Subcutaneous preadipocyte (primary cell): ENCODE results near the gene PCDHA11. TPM values are rescaled to one million over a fixed set of nuclear protein-coding genes. Genes with fewer than 3 reads are reported as not detected.

Experiments used
- total RNA-seq: library from RNA; depleted of rRNA; stranded (reverse); fragments of >200 nt; gene quantifications from 2 replicates; pipeline ENCODE4 v1.2.3, GENCODE V29; 2012

PCDHA11 gene
- total RNA-seq = under 0.01 TPM in 1 of 2 replicates, not detected in the other

GRCh38 chr5:140868721-140869554, at the start of gene PCDHA11:
Gene PCDHA11 (plus strand): TSS chr5:140868957. CDS start chr5:140869104, 147 bp downstream.

GRCh38 chr5:140821375-140822280, 47.1 kb upstream of the PCDHA11 start, which contains the start of gene PCDHA5:
Gene PCDHA5 (plus strand): TSS chr5:140821613.

DNA sequence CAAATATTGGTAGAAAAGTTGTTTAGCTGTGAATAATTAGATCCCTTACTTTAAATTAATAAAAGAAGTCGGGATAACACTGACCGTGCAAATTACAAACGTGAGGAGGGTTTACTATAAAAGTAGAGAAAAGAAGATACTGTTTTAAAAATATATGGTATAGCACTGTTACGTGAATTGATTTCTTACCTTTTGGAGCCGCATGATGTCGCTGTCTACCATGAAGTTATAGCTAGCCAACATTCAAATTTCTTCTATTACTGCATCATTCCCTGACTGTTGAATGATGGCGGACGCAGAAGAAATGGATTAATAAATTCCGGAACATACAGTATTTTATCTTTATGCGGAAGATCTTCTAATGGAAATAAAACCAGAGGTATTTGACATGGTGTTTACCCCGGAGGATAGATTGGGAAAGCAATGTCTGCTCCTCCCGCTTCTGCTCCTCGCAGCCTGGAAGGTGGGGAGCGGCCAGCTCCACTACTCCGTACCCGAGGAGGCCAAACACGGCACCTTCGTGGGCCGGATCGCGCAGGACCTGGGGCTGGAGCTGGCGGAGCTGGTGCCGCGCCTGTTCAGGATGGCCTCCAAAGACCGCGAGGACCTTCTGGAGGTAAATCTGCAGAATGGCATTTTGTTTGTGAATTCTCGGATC, 40.9 kb upstream of the PCDHA11 start, which contains the start of gene PCDHA6:
Gene PCDHA6 (plus strand): TSS at position 257 of the 658 bp plus-strand sequence. CDS start 132 bp downstream, at position 389.

GRCh38 chr5:140833993-140834392, 34.8 kb upstream of the PCDHA11 start, which contains the start of gene PCDHA7:
Gene PCDHA7 (plus strand): TSS chr5:140834269. CDS start chr5:140834384, 115 bp downstream.

DNA sequence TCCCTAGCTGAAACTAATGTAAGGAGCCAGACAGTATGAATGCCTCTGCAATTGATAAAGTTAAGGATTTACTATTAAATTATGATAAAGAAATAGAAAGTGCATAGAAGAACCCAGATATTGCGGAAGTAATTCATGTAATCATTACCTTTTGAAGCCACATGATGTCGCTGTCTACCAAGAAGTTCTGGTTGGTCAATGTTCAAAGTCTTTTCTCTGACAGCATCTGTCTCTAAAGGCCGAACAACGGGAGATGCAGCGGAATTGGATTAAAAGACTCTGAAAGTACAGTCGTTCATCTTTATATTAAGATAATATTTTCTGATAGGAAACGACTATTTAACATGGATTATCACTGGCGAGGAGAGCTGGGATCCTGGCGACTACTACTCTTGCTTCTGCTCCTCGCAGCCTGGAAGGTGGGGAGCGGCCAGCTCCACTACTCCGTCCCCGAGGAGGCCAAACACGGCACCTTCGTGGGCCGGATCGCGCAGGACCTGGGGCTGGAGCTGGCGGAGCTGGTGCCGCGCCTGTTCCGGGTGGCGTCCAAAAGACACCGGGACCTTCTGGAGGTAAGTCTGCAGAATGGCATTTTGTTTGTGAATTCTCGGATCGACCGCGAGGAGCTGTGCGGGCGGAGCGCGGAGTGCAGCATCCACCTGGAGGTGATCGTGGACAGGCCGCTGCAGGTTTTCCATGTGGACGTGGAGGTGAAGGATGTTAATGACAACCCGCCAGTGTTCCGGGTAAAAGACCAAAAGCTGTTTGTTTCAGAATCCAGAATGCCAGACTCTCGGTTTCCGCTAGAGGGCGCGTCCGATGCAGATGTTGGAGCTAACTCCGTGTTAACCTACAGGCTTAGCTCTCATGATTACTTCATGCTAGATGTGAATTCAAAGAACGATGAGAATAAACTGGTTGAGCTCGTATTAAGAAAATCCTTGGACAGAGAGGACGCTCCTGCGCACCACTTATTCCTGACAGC, 27.5 kb upstream of the PCDHA11 start, which contains the start of gene PCDHA8:
Gene PCDHA8 (plus strand): TSS at position 210 of the 985 bp plus-strand sequence. CDS start 135 bp downstream, at position 345.

GRCh38 chr5:140848139-140849102, 20.3 kb upstream of the PCDHA11 start, which contains the start of gene PCDHA9:
Gene PCDHA9 (plus strand): TSS chr5:140848382. CDS start chr5:140848496, 114 bp downstream.

DNA sequence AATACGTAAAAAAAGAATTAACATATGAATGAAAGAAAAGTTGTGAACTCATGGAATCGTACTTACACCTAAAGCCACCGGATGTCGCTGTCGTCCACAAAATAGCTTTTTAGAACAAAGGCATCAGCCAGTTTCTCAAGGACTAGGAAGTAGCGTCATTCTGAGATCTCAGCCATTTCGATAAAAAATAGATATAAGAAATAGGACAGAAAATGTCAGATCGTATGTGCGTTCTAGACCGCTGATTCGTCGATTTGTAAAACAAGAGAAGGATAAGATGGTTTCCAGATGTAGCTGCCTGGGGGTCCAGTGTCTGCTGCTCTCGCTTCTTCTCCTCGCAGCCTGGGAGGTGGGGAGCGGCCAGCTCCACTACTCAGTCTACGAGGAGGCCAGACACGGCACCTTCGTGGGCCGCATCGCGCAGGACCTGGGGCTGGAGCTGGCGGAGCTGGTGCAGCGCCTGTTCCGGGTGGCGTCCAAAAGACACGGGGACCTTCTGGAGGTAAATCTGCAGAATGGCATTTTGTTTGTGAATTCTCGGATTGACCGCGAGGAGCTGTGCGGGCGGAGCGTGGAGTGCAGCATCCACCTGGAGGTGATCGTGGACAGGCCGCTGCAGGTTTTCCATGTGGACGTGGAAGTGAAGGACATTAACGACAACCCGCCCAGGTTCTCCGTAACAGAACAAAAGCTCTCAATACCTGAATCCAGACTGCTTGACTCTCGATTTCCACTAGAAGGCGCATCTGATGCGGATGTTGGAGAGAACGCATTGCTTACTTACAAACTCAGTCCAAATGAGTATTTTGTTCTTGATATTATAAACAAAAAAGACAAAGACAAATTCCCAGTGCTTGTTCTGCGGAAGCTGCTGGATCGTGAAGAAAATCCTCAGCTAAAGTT, 12.7 kb upstream of the PCDHA11 start, which contains the start of gene PCDHA10:
Gene PCDHA10 (plus strand): TSS at position 126 of the 903 bp plus-strand sequence. CDS start 152 bp downstream, at position 278.

GRCh38 chr5:140875085-140876065, 6.6 kb downstream of the PCDHA11 start, which contains the start of gene PCDHA12:
Gene PCDHA12 (plus strand): TSS chr5:140875308. CDS start chr5:140875473, 165 bp downstream.

DNA sequence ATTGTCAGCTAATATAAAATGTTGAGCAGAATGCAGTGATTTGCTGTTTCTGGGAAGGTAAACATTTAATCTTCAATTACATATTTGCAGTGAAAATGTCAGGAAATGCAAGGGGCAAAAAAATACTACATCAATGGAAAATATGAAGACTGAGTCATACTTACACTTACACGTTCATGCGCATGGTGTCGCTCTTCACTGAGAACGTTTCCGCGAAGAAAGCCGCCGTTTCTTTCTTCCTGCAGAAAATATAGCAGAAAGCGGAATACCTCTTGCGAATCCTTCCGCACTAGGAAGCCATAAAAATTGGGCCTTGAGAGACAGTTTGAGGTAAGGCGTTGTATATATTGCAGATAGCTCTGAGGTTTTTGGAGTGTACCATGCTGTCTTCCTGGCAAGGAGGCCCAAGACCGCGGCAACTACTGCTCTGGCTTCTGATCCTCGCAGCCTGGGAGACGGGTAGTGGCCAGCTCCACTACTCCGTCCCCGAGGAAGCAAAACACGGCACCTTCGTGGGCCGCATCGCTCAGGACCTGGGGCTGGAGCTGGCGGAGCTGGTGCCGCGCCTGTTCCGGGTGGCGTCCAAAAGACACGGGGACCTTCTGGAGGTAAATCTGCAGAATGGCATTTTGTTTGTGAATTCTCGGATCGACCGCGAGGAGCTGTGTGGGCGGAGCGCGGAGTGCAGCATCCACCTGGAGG, 13.3 kb downstream of the PCDHA11 start, which contains the start of gene PCDHA13:
Gene PCDHA13 (plus strand): TSS at position 236 of the 702 bp plus-strand sequence. CDS start 145 bp downstream, at position 381.

Other genes with a start within 250 kb of the PCDHA11 start
- 0.73 and 0.98 TPM in 2 replicates for gene CD14, start 235.8 kb upstream of the PCDHA11 start, total RNA-seq
- 19.8 and 21.7 TPM in 2 replicates for gene TMCO6, start 229.5 kb upstream of the PCDHA11 start, total RNA-seq
- 30.7 and 38.9 TPM in 2 replicates for gene NDUFA2, start 221.3 kb upstream of the PCDHA11 start, total RNA-seq
- 63.3 and 79.4 TPM in 2 replicates for gene IK, start 221.1 kb upstream of the PCDHA11 start, total RNA-seq
- 36.0 and 44.0 TPM in 2 replicates for gene WDR55, start 204.1 kb upstream of the PCDHA11 start, total RNA-seq
- under 0.01 and 0.39 TPM in 2 replicates for gene DND1, start 195.4 kb upstream of the PCDHA11 start, total RNA-seq
- gene HARS1, start 177.6 kb upstream of the PCDHA11 start, total RNA-seq = 50.0 and 54.3 TPM in 2 replicates
- 22.4 and 23.1 TPM in 2 replicates for gene HARS2, start 177.5 kb upstream of the PCDHA11 start, total RNA-seq
- gene ZMAT2, start 168.5 kb upstream of the PCDHA11 start, total RNA-seq = 24.2 and 28.7 TPM in 2 replicates
- under 0.01 TPM in 1 of 2 replicates, not detected in the other for gene PCDHA1, start 82.8 kb upstream of the PCDHA11 start, total RNA-seq
- gene PCDHA2, start 74.1 kb upstream of the PCDHA11 start, total RNA-seq = not detected in 2 replicates
- under 0.01 TPM in 2 replicates for gene PCDHA3, start 67.9 kb upstream of the PCDHA11 start, total RNA-seq
- gene PCDHA4, start 61.9 kb upstream of the PCDHA11 start, total RNA-seq = under 0.01 TPM in 1 of 2 replicates, not detected in the other
- under 0.01 TPM in 1 of 2 replicates, not detected in the other for gene PCDHA5, start 47.3 kb upstream of the PCDHA11 start, total RNA-seq
- under 0.01 and 0.37 TPM in 2 replicates for gene PCDHA6, start 41.0 kb upstream of the PCDHA11 start, total RNA-seq
- under 0.01 and 0.37 TPM in 2 replicates for gene PCDHA7, start 34.7 kb upstream of the PCDHA11 start, total RNA-seq
- not detected in 2 replicates for gene PCDHA8, start 27.8 kb upstream of the PCDHA11 start, total RNA-seq
- under 0.01 TPM in 2 replicates for gene PCDHA9, start 20.6 kb upstream of the PCDHA11 start, total RNA-seq
- under 0.01 TPM in 2 replicates for gene PCDHA10, start 13.1 kb upstream of the PCDHA11 start, total RNA-seq
- not detected in 2 replicates for gene PCDHA12, start 6.4 kb downstream of the PCDHA11 start, total RNA-seq
- gene PCDHA13, start 13.2 kb downstream of the PCDHA11 start, total RNA-seq = not detected in 2 replicates
- not detected in 2 replicates for gene PCDHAC1, start 57.3 kb downstream of the PCDHA11 start, total RNA-seq
- under 0.01 and 0.37 TPM in 2 replicates for gene PCDHAC2, start 97.5 kb downstream of the PCDHA11 start, total RNA-seq
- not detected in 2 replicates for gene PCDHB1, start 182.4 kb downstream of the PCDHA11 start, total RNA-seq
- 0.59 and 1.5 TPM in 2 replicates for gene PCDHB2, start 225.7 kb downstream of the PCDHA11 start, total RNA-seq
- gene PCDHB3, start 231.5 kb downstream of the PCDHA11 start, total RNA-seq = 0.20 and 0.73 TPM in 2 replicates